GM19328 (cell line): Measurements from ENCODE around the gene IFRD1.

ENCODE experiments used
- ATAC-seq: cut with Tn5 transposase; IDR thresholded peaks from one replicate; pipeline ENCODE4 v1.9.1; 2021; ENCODE audit warnings: mild to moderate bottlenecking, moderate library complexity; ENCODE audit not compliant: unreplicated experiment

IFRD1 gene, protein sequence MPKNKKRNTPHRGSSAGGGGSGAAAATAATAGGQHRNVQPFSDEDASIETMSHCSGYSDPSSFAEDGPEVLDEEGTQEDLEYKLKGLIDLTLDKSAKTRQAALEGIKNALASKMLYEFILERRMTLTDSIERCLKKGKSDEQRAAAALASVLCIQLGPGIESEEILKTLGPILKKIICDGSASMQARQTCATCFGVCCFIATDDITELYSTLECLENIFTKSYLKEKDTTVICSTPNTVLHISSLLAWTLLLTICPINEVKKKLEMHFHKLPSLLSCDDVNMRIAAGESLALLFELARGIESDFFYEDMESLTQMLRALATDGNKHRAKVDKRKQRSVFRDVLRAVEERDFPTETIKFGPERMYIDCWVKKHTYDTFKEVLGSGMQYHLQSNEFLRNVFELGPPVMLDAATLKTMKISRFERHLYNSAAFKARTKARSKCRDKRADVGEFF

DNA sequence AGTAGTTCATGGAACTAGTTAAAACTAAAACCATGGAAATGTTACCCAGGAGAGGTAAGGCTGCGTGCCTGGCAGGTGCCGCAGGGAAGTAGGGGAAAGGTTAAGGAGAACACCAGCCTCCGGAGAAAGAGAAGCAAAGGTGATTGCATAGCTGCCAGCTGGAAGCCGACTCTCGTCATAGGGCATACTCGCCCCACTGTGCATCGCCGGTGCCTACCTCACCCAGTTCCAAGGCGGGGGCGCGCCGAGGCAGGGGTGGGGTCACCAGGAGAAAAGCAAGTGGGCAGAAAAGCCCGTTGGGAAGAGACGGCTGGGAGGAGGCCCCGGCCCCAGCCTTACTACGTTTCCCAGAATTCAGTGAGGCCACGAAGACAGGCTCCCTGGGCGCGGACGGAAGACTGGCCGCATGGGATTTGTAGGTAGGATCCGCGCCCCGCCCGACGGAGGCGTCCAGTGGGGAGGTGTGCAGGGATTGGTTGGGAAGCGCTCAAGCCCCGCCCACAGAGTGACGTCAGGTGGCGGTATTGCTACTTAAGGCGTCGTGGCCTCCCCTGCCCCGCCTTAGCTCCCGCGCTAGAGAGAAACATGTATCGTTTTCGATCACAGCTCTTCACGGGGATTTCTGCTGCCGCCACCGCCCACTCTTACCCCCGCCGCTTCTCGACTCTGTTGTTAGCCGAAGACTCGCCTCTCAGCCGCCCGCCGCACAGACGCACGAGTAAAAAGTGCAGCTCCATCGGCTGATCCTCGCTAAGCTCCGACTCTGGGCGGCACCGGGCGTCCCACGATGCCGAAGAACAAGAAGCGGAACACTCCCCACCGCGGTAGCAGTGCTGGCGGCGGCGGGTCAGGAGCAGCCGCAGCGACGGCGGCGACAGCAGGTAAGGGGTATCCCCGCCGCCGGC, at the start of gene IFRD1:
Gene IFRD1 (plus strand): TSS at position 559 of the 905 bp plus-strand sequence. CDS start 229 bp downstream, at position 788.
- ATAC-seq, result peak; percentile 65

DNA sequence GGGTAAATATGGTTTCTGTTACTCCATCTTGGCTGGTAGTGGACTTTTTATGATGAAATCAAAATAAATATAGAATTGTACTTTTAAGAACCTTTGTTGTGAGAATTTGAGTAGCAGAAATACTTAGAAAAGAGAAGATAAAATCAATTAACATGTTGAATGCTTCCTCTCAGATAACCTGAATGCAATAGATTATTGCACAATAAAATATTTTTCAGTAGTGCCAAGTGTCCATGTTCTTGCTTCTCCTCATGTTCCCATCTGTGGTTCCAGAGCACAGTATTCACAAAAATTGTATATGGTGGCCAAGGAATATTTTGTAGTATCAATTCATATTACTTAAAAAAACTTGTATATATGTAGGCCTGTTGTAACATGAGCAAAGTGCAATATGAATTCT, 45.9 kb upstream of the IFRD1 start:
- no peak for ATAC-seq

DNA sequence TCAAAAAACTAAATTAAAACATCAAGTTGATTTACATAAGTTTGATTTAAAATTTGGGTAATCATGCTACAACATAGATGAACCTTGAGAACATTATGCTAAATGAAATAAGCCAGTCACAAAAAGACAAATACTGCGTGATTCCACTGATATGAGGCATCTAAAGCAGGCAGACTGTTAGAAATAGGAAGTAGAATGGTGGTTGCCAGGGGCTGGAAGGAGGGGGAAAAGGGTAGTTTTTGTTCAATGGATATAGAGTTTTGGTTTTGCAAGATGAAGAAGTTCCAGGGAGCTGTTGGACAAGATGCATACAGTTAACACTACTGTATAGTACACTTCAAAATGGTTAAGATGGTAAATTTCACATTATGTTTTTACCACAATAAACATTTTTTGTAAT, 45.0 kb upstream of the IFRD1 start:
- ATAC-seq, result no peak

DNA sequence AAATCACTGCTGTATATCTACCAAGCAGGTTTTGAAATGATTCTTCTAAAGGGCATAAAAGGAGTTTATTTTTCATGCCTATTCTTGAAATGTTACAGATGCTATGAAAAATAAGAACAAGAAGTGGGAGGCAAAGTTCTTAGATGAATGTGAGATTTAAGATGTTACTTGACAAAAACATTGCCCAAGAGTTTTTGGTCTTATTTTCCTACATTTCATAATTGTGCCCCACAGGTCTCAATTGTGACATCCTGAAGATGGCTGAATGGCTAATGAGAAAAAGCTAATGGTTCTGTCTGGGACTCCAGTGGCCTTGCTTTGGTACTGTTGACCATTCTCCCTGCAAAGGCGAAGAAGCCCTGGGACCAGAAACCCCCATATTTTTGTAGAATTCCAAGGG, 43.0 kb upstream of the IFRD1 start:
- ATAC-seq, result no peak

- ATAC-seq, result no peak
Observed at GRCh38 chr7:112410092-112410491, 40.2 kb upstream of the IFRD1 start.

GRCh38 chr7:112411186-112411795, 39.0 kb upstream of the IFRD1 start:
- no peak for ATAC-seq

DNA sequence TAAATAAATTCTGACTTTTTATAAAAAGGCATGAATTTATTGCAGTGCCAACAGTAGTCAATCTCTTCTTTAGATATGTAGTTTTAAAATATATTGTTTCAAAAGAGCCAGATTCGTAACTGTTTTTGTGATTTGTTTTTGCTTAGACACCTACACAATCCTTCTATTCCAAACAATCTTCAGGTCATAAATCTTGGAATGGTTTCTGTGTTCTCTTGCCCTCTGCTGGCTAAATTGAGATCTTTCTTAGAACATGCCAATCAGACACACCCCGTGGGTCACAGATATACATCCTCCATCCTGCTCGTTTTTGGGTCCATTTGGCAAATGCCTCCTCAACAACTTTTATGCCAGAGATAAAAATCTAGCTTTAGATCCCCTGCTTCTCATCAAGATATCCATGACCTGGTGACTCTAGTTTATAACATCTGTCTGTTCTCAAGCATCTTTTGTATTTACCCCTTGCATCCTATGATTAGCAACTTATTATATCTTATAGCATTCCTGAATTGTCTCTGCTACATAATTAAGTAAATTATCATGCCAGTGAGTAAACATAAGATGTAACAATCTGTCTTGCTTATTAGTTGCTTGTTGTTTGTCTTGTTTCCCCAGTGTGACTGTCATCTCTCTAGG, 35.3 kb upstream of the IFRD1 start:
- ATAC-seq, result no peak

- ATAC-seq, result no peak
Observed at GRCh38 chr7:112416127-112416526, 34.1 kb upstream of the IFRD1 start.

DNA sequence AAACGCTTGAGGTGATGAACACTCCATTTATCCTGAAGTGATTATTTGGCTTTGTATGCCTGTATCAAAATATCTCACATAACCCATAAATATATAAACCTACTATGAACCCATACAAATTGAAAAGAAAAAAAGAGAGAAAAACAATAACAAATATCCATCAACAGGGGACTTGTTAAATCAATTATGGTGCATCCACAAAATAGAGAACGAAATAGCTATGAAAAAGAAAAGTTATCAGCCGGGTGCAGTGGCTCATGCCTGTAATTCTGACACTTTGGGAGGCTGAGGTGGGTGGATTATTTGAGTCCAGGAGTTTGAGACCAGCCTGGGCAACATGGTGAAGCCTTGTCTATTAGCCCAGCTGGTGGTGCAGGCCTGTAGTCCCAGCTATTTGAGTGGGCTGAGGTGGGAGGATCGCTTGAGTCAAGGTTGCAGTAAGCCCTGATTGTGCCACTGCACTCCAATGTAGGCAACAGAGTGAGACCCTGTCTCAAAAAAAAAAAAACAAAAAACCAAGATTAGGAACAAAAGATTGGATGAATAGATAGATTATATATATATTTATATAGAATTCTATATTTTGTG, 30.6 kb upstream of the IFRD1 start:
- no peak for ATAC-seq

DNA sequence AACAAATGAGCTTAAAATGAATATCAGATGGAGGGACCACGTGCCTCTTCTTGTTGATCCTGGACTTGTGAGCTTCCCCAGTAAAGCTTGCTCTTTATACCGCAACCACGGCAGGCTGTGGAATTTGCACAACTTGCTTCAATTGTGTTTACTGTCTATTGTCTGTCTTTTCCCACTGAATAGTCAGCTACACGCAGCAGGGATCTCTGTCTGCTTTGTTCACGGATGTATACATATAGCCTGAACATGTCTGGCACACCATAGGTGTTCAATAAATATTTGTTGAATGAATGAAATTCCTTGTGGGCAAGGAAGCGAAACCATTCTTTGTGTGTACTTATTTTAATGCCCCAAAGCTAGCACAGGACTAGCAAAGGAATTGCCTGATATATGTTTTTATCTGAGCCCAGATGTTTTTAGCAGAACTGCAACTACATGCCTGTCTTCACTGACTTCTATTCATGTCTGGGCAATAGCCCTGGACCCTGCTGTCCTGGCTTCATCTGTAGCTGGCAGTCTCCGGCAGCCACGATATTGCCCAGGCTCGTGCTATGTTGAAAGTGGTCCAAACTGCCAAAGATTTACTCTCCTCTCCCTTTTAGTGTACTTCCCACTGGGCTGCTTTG, 29.9 kb upstream of the IFRD1 start:
- no peak for ATAC-seq

GRCh38 chr7:112421666-112422486, 28.4 kb upstream of the IFRD1 start:
- no peak for ATAC-seq

DNA sequence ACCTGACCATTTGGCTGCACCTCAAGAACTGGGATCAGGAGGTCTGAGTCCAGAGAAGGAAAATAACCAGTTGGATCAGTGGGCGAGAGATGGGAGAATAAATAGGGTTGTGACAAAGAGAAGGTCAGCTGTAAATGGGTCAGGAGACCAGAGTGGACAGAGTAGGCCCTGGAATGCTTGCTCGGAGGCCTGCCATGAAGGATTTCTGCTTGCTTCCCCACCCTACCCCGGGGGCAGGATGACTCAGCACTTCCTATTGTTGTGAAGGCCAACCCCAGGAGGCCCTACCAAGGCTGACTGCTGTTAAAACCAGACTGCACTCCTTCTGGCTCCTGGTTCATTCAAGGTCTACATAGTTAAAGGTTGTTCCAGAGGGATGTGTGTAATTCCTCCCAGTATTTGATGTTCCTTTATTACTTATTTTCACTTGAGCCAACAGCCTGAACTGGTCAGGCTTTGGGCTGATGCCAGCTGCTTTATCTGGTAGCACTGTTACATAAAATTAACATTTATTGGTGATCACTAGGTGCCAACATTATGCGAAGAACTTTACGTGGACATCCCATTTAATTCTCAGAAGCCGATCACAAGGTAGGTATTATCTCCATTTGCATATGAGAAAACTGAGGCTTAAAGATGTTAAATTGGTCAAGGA, 27.3 kb upstream of the IFRD1 start:
- ATAC-seq, result no peak

GRCh38 chr7:112423987-112424386, 26.3 kb upstream of the IFRD1 start:
- no peak for ATAC-seq

GRCh38 chr7:112427984-112428383, 22.3 kb upstream of the IFRD1 start:
- no peak for ATAC-seq

DNA sequence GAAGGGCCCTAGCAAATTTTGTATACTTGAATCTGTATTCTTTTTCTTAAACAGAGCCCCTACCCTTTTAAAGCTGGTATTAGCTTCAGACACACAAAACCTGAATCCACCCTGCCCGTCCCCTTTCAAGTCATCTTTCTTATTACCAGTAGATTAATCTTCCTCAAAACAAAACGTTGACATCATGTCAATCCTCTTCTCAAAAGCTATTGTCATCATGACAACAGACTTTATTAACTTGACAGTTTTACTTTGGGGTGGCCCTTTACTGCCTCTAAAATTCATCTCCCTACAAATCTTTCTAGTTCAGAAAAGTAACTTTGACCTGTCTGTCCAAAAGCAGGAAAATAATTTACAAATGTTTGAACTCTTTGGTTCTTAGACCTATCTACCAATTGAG, 21.5 kb upstream of the IFRD1 start:
- no peak for ATAC-seq

- ATAC-seq, result no peak
Observed at GRCh38 chr7:112430649-112431048, 19.6 kb upstream of the IFRD1 start.

DNA sequence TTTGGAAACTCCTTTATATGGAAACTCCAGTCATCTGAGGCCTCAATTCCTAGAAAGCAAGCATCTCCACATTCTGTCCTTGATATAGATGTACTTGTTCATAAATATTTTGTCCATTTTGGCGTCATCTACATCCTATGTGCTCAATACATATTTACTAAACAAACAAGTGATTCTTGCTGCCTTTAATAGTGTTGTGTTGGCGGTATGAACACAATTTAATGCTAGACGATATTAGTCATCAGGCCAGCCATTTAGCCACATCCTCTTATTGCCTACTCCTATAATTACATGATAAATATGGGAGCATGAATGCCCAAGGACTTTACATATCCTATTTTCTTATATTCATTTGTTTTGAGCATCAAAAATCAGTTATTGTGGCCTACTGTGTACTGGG, 18.5 kb upstream of the IFRD1 start:
- no peak for ATAC-seq

- no peak for ATAC-seq
Observed at GRCh38 chr7:112433289-112433688, 17.0 kb upstream of the IFRD1 start.

- no peak for ATAC-seq
Observed at GRCh38 chr7:112437072-112437471, 13.2 kb upstream of the IFRD1 start.
